HEK293 (cell line): ENCODE measurements around the gene OMA1.

Experiments used
- CTCF ChIA-PET: fragments of 350-600 bp; formaldehyde crosslinking; extraction: SDS; loops from one replicate; lab custom pipeline; 2021; ENCODE audit warnings: antibody characterized with exemption; lab: Yijun Ruan, JAX
- POLR2A ChIA-PET: fragments of 300-600 bp; formaldehyde crosslinking; extraction: SDS; loops from one replicate; lab custom pipeline; 2020; ENCODE audit warnings: antibody characterized with exemption, inconsistent platforms; lab: Yijun Ruan, JAX
- H3K27ac ChIP-seq: fragments of 200-500 bp; sonication (Bioruptor generic); 2 replicates; pipeline ENCODE4 v1.5.1; 2014; ENCODE audit warnings: low read depth, low read length, control low read depth, inconsistent platforms; ENCODE audit errors: extremely low read depth
- H3K36me3 ChIP-seq, 2 experiments: fragments of 200-500 bp in 1 of 2; sonication (Bioruptor generic) in 1 of 2; 1 replicate in 1 of 2; 2 replicates in 1 of 2; pipeline ENCODE4 v1.5.1; 2014 to 2017; ENCODE audit warnings: inconsistent platforms in 2 of 2, low read length in 2 of 2; ENCODE audit not compliant: control insufficient read depth in 2 of 2, insufficient read depth in 1 of 2
- H3K4me1 ChIP-seq: fragments of 200-500 bp; sonication (Bioruptor generic); 2 replicates; pipeline ENCODE4 v1.5.1; 2014; ENCODE audit warnings: mild to moderate bottlenecking, low read length, inconsistent platforms; ENCODE audit not compliant: control insufficient read depth, insufficient read depth
- H3K4me3 ChIP-seq: 2 replicates; pipeline ENCODE4 v1.5.1; 2011; ENCODE audit warnings: low read depth, mild to moderate bottlenecking, control low read depth, low read length, moderate library complexity
- H3K9me3 ChIP-seq: fragments of 200-500 bp; sonication (Bioruptor generic); 2 replicates; pipeline ENCODE4 v1.5.1; 2014; ENCODE audit warnings: low read depth, low read length, inconsistent platforms; ENCODE audit not compliant: control insufficient read depth, insufficient read depth
- AEBP2 ChIP-seq: fragments of 450-650 bp; formaldehyde crosslinking; IDR thresholded peaks from 2 replicates; pipeline ENCODE4 v1.5.1; 2016; ENCODE audit warnings: missing biosample characterization, missing genetic modification characterization, borderline replicate concordance
- BCL11A ChIP-seq: fragments of 450-650 bp; formaldehyde crosslinking; IDR thresholded peaks from 2 replicates; pipeline ENCODE4 v1.5.1; 2016; ENCODE audit warnings: low read depth, missing biosample characterization, missing genetic modification characterization
- HOXA7 ChIP-seq: sonication (generic); formaldehyde crosslinking; IDR thresholded peaks from 2 replicates; pipeline ENCODE4 v1.8.1; 2022; ENCODE audit warnings: missing genetic modification reagents, borderline replicate concordance
- HOXC10 ChIP-seq: sonication (generic); formaldehyde crosslinking; IDR thresholded peaks from 2 replicates; pipeline ENCODE4 v1.8.1; 2023; ENCODE audit warnings: mild to moderate bottlenecking, missing genetic modification reagents
- HOXD13 ChIP-seq: sonication (generic); formaldehyde crosslinking; IDR thresholded peaks from 2 replicates; pipeline ENCODE4 v1.8.0; 2022; ENCODE audit warnings: missing genetic modification reagents, borderline replicate concordance
- KLF1 ChIP-seq: fragments of 450-650 bp; formaldehyde crosslinking; IDR thresholded peaks from 2 replicates; pipeline ENCODE4 v1.5.1; 2016; ENCODE audit warnings: missing biosample characterization, missing genetic modification characterization
- SALL2 ChIP-seq: fragments of 450-650 bp; formaldehyde crosslinking; IDR thresholded peaks from 2 replicates; pipeline ENCODE4 v1.5.0; 2017; ENCODE audit warnings: missing biosample characterization, mild to moderate bottlenecking, missing genetic modification characterization, borderline replicate concordance
- WT1 ChIP-seq: fragments of 450-650 bp; formaldehyde crosslinking; IDR thresholded peaks from 2 replicates; pipeline ENCODE4 v1.5.1; 2016; ENCODE audit warnings: missing biosample characterization, missing genetic modification characterization
- YY1 ChIP-seq: fragments of 450-650 bp; formaldehyde crosslinking; IDR thresholded peaks from 2 replicates; pipeline ENCODE4 v1.5.1; 2018; ENCODE audit warnings: missing biosample characterization, missing genetic modification characterization
- ZBTB17 ChIP-seq: fragments of 450-650 bp; formaldehyde crosslinking; IDR thresholded peaks from 2 replicates; pipeline ENCODE4 v1.5.1; 2016; ENCODE audit warnings: missing biosample characterization, missing genetic modification characterization
- ZFP3 ChIP-seq: fragments of 450-650 bp; formaldehyde crosslinking; IDR thresholded peaks from 2 replicates; pipeline ENCODE4 v1.5.1; 2016; ENCODE audit warnings: low read depth, missing biosample characterization, missing genetic modification characterization
- ZFP69B ChIP-seq: fragments of 450-650 bp; formaldehyde crosslinking; IDR thresholded peaks from 2 replicates; pipeline ENCODE4 v1.5.1; 2016; ENCODE audit warnings: missing biosample characterization, missing genetic modification characterization
- ZNF175 ChIP-seq: fragments of 450-650 bp; formaldehyde crosslinking; IDR thresholded peaks from 2 replicates; pipeline ENCODE4 v1.5.1; 2016; ENCODE audit warnings: missing biosample characterization, missing genetic modification characterization
- ZNF223 ChIP-seq: fragments of 450-650 bp; formaldehyde crosslinking; IDR thresholded peaks from 2 replicates; pipeline ENCODE4 v1.5.1; 2016; ENCODE audit warnings: missing biosample characterization, missing genetic modification characterization
- ZNF274 ChIP-seq, 2 experiments: fragments of 200-500 bp in 1 of 2; fragments of 450-650 bp in 1 of 2; sonication (Bioruptor generic) in 1 of 2; formaldehyde crosslinking in 1 of 2; IDR thresholded peaks; 2 replicates each; pipeline versions ENCODE4 v1.5.1 to v1.6.1; 2014 to 2016; ENCODE audit warnings: borderline replicate concordance in 1 of 2, inconsistent platforms in 1 of 2, low read length in 1 of 2, missing biosample characterization in 1 of 2, missing genetic modification characterization in 1 of 2
- ZNF292 ChIP-seq: fragments of 450-650 bp; formaldehyde crosslinking; IDR thresholded peaks from 2 replicates; pipeline ENCODE4 v1.5.1; 2016; ENCODE audit warnings: low read depth, missing biosample characterization, missing genetic modification characterization, borderline replicate concordance
- ZNF362 ChIP-seq: fragments of 450-650 bp; formaldehyde crosslinking; IDR thresholded peaks from 2 replicates; pipeline ENCODE4 v1.5.1; 2016; ENCODE audit warnings: missing biosample characterization, missing genetic modification characterization
- ZNF518A ChIP-seq: fragments of 450-650 bp; formaldehyde crosslinking; conservative IDR thresholded peaks from 2 replicates; pipeline ENCODE4 v1.5.1; 2016; ENCODE audit warnings: low read depth, missing biosample characterization, missing genetic modification characterization
- ZNF560 ChIP-seq: fragments of 450-650 bp; formaldehyde crosslinking; IDR thresholded peaks from 2 replicates; pipeline ENCODE4 v1.5.1; 2017; ENCODE audit warnings: missing biosample characterization, missing genetic modification characterization, borderline replicate concordance
- ZNF747 ChIP-seq: fragments of 450-650 bp; formaldehyde crosslinking; IDR thresholded peaks from 2 replicates; pipeline ENCODE4 v1.5.1; 2016; ENCODE audit warnings: missing biosample characterization, missing genetic modification characterization
- TF ChIP-seq, protein P1 (sequence below): fragments of 450-650 bp; formaldehyde crosslinking; IDR thresholded peaks from 2 replicates; pipeline ENCODE4; 2016; ENCODE audit warnings: missing biosample characterization, missing genetic modification characterization
- TF ChIP-seq, protein P2 (sequence below): fragments of 450-650 bp; formaldehyde crosslinking; IDR thresholded peaks from 2 replicates; pipeline ENCODE4 v1.5.1; 2017; ENCODE audit warnings: missing biosample characterization, missing genetic modification characterization

Gene OMA1

DNA sequence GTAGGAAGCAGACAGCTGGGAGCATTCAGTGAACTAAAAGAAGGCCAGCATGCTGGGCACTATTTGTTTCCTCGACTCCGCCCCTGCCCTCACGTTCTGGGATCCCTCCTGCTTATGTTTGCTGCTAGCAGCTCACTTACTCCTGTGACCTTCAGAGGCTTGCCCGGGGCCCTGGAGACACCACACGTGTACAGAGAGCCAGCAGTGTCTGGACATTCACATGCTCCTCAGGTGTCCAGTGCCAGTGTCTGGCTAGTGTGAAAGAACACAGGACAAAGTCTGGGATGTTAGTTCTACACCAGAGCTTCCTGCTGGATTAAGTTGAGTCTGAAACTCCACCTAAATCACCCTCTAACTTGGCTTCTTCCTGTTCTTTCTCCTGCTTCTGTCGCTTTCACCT is 108.1 kb downstream of the OMA1 start:
- CTCF ChIA-PET = no interaction called here
- TF ChIP-seq ZNF175 (no peak), BCL11A (tag by site-specific recombination) (no peak), ZFP69B (no peak), YY1 (tag by site-specific recombination) (no peak), ZNF292 (tag by site-specific recombination) (no peak)

GRCh38 chr1:58437623-58438022 is 108.9 kb downstream of the OMA1 start:
- no peak for TF ChIP-seq ZFP3 (tag by site-specific recombination)
- TF ChIP-seq KLF1 = no peak
- no peak for TF ChIP-seq AEBP2 (tag by site-specific recombination)
- TF ChIP-seq WT1 (tag by site-specific recombination) = no peak
- no peak for TF ChIP-seq ZNF747 (tag by site-specific recombination)
- TF ChIP-seq, protein P1, sequence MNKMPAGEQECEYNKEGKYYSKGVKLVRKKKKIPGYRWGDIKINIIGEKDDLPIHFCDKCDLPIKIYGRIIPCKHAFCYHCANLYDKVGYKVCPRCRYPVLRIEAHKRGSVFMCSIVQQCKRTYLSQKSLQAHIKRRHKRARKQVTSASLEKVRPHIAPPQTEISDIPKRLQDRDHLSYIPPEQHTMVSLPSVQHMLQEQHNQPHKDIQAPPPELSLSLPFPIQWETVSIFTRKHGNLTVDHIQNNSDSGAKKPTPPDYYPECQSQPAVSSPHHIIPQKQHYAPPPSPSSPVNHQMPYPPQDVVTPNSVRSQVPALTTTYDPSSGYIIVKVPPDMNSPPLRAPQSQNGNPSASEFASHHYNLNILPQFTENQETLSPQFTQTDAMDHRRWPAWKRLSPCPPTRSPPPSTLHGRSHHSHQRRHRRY (tag by site-specific recombination) = no peak
- no peak for TF ChIP-seq ZNF518A (tag by site-specific recombination)
- no peak for TF ChIP-seq HOXC10 (CRISPR knock-in tag)
- TF ChIP-seq, protein P2, sequence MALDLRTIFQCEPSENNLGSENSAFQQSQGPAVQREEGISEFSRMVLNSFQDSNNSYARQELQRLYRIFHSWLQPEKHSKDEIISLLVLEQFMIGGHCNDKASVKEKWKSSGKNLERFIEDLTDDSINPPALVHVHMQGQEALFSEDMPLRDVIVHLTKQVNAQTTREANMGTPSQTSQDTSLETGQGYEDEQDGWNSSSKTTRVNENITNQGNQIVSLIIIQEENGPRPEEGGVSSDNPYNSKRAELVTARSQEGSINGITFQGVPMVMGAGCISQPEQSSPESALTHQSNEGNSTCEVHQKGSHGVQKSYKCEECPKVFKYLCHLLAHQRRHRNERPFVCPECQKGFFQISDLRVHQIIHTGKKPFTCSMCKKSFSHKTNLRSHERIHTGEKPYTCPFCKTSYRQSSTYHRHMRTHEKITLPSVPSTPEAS (tag by site-specific recombination) = no peak
- TF ChIP-seq ZBTB17 (tag by site-specific recombination) = no peak
- TF ChIP-seq ZNF560 (tag by site-specific recombination) = no peak
- TF ChIP-seq HOXA7 (CRISPR knock-in tag) = no peak
- TF ChIP-seq ZNF362 (tag by site-specific recombination) = no peak
- TF ChIP-seq SALL2 (tag by site-specific recombination) = no peak
- TF ChIP-seq HOXD13 (CRISPR knock-in tag) = no peak
- TF ChIP-seq ZNF223 = no peak
- no peak for TF ChIP-seq ZNF274 (IDR thresholded peaks at IDR 0.05; ENCODE audit: low read length)
- TF ChIP-seq ZNF274 (tag by site-specific recombination; IDR thresholded peaks at IDR 0.05; ENCODE audit: borderline replicate concordance) = no peak
- TF ChIP-seq, all 188 proteins: peak for 0
- H3K4me1 ChIP-seq = no peaks in the 10 kb centered on the region
- POLR2A ChIA-PET = no interaction called here
- no peaks in the 10 kb centered on the region for H3K36me3 ChIP-seq
- H3K4me3 ChIP-seq = no peak overlapping the region
- no peaks in the 10 kb centered on the region for H3K9me3 ChIP-seq
- H3K27ac ChIP-seq = no peak overlapping the region
- CTCF ChIA-PET = no interaction called here

More for the DNA sequence above, 108.1 kb downstream of the OMA1 start:
- H3K27ac ChIP-seq = no peak overlapping the region
- POLR2A ChIA-PET = no interaction called here
- no peak overlapping the region for H3K4me3 ChIP-seq
- H3K36me3 ChIP-seq = no peaks in the 10 kb centered on the region
- H3K9me3 ChIP-seq = no peaks in the 10 kb centered on the region
- H3K4me1 ChIP-seq = no peaks in the 10 kb centered on the region
